CD4-positive, alpha-beta T cell treated with Interleukin-6 at 100 ng/mL for 8 hours (primary cell): ENCODE results near the gene UNC13C.

Experiments used
- DNase-seq: peaks from one replicate; pipeline ENCODE4 v3.0.0-alpha.2; 2020; ENCODE audit warnings: mixed read lengths, low spot score

Gene UNC13C

GRCh38 chr15:54026258-54026657 lies 48.0 kb downstream of the UNC13C start:
- DNase-seq = no peak

- no peak for DNase-seq
Observed at GRCh38 chr15:54026891-54027290, 48.6 kb downstream of the UNC13C start.

GRCh38 chr15:54029081-54029480 lies 50.8 kb downstream of the UNC13C start:
- DNase-seq = no peak

GRCh38 chr15:54032066-54032465 lies 53.8 kb downstream of the UNC13C start:
- no peak for DNase-seq

GRCh38 chr15:54033356-54033860 lies 55.2 kb downstream of the UNC13C start:
- DNase-seq = no peak

- DNase-seq = no peak
Observed at GRCh38 chr15:54033869-54034458, 55.7 kb downstream of the UNC13C start.

GRCh38 chr15:54035616-54036015 lies 57.4 kb downstream of the UNC13C start:
- no peak for DNase-seq

GRCh38 chr15:54045397-54045796 lies 67.2 kb downstream of the UNC13C start:
- DNase-seq = no peak

GRCh38 chr15:54046093-54046492 lies 67.9 kb downstream of the UNC13C start:
- no peak for DNase-seq

- DNase-seq = no peak
Observed at GRCh38 chr15:54064365-54064764, 86.1 kb downstream of the UNC13C start.

- no peak for DNase-seq
Observed at GRCh38 chr15:54066403-54066802, 88.2 kb downstream of the UNC13C start.

- no peak for DNase-seq
Observed at GRCh38 chr15:54082836-54083492, 104.7 kb downstream of the UNC13C start.

GRCh38 chr15:54083501-54083900 lies 105.3 kb downstream of the UNC13C start:
- DNase-seq = no peak

GRCh38 chr15:54083991-54084390 lies 105.8 kb downstream of the UNC13C start:
- no peak for DNase-seq

- DNase-seq = no peak
Observed at GRCh38 chr15:54088837-54089236, 110.6 kb downstream of the UNC13C start.

- no peak for DNase-seq
Observed at GRCh38 chr15:54089776-54090175, 111.5 kb downstream of the UNC13C start.

- no peak for DNase-seq
Observed at GRCh38 chr15:54091651-54092050, 113.4 kb downstream of the UNC13C start.

GRCh38 chr15:54094661-54095060 lies 116.4 kb downstream of the UNC13C start:
- DNase-seq = no peak

GRCh38 chr15:54097019-54097418 lies 118.8 kb downstream of the UNC13C start:
- DNase-seq = no peak

- no peak for DNase-seq
Observed at GRCh38 chr15:54099010-54099409, 120.8 kb downstream of the UNC13C start.

GRCh38 chr15:54101664-54102270 lies 123.5 kb downstream of the UNC13C start:
- no peak for DNase-seq

- no peak for DNase-seq
Observed at GRCh38 chr15:54102704-54103103, 124.5 kb downstream of the UNC13C start.

GRCh38 chr15:54109014-54109413 lies 130.8 kb downstream of the UNC13C start:
- DNase-seq = no peak
